ENCODE data around the gene THADA. TPM values are rescaled to one million over a fixed set of nuclear protein-coding genes. Genes with fewer than 3 reads are reported as not detected.
"Not testable (repeated sequence)": the region's sequence is repeated elsewhere in the genome, so short reads cannot be mapped to it uniquely, and the experiment has no call there.

The THADA gene
- polyA plus RNA-seq, 3 donors from 2014 or later = 4.2 to 16.2 (median 8.9) TPM

DNA sequence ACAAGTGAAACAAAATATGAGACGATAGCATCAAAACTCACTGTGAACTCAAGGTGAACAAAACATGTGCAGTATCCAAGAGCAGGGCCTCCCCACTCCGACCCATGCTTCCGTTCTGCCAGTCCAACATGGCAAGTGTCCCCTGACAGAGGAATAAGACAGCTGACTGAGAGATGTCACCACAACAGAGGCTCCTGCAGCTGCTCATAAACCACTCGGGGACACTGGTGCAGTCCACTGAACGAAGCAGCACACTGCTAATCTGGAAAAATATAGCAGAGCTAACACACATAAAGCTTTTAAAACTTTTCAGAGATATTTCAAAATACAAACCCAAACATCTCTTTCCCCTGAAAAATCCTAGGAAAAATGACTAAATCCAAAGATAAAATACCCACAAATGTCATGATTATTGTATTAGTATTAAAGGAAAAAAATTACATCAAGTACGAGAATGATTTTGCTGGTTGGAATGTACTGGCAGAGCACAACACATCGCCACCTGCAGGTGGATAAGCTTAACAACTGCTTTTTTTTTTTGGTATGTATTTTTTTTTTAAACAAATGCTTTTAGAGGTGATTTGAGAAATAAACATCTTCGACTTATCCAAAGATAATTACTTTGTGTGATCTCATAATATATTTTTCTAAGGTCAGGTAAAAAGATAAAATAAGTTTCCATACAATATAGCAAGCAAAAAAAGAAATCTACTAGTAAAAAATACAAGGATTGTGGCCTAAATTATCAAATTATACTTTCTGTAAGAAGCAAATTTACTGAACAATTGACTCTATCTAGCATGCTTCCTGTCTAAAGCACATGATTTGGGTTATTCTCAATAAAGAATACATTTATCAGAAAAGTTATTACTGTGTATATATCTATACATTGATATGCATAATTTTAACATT, 18.6 kb downstream of the THADA start:
- H3K36me3 Mint-ChIP-seq = peaks cover 12 to 39% (median 22%) of the 10 kb centered on the region in 3 donors
- no peaks in the 10 kb centered on the region for H3K9me3 Mint-ChIP-seq
- DNase-seq = peak; percentile 25 to 39 (median 36)
- H3K27ac Mint-ChIP-seq = no peak overlapping the region
- H3K4me1 Mint-ChIP-seq = no peaks in the 10 kb centered on the region
- peaks cover 0 to 2% (median 0%) of the 10 kb centered on the region in 3 donors for H3K27me3 Mint-ChIP-seq (ENCODE audit: low read depth in 3 of 3)
- H3K4me3 Mint-ChIP-seq = no peak overlapping the region

DNA sequence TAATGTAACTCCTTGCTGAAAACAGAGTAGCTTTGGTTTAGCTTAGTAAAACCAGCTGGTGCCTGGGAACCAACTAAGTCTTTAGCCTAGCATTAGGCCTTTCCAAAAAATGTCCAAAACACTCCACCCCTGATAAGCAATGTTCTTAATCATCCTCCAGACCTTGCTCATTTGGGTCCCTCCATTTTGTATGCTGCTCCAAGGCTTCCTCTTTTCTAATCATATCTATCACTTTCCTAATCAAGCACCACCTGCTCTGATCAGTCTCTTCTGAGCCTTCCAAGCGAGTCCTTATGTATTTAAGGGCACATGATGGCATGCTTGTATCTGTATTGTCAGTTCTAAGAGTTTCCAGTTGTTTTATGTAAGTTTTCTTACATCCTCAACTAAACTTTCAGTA, 23.6 kb downstream of the THADA start:
- DNase-seq = no peak
- H3K27me3 Mint-ChIP-seq (ENCODE audit: low read depth in 3 of 3) = peaks cover 0 to 2% (median 0%) of the 10 kb centered on the region in 3 donors
- H3K36me3 Mint-ChIP-seq = peaks cover 13 to 40% (median 18%) of the 10 kb centered on the region in 3 donors
- peak overlapping the region in 3 of 6 donors; percentile 3 to 23 (median 6) for H3K27ac Mint-ChIP-seq
- no peaks in the 10 kb centered on the region for H3K9me3 Mint-ChIP-seq
- no peak overlapping the region for H3K4me3 Mint-ChIP-seq
- H3K4me1 Mint-ChIP-seq = peaks cover 0 to 3% of the 10 kb centered on the region in 2 donors

DNA sequence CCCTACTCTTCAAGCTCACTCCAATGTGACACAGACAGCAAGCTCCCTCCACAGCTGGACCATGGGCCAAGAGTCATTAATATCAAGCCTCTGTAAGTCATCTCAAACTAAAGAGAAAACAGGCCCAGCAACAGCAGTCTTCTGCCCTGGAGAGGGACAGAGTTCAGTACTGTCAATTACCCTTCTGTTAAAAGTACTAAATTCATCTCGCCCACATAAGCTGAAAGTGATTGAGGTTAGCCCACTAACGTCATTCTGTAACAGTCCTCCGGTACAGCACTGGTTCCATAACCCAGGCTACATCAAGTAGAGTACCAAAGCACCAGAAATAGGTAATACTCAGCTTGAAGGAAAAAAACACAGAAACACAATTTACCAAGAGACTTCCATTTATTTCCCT, 25.9 kb downstream of the THADA start:
- no peak for DNase-seq
- Mint-ChIP-seq H3K9me3 (no peaks in the 10 kb centered on the region), H3K27me3 (ENCODE audit: low read depth in 3 of 3) (no peaks in the 10 kb centered on the region), H3K4me1 (peaks cover 7 to 9% of the 10 kb centered on the region in 2 donors), H3K27ac (no peak overlapping the region), H3K4me3 (no peak overlapping the region), H3K36me3 (peaks cover 13 to 47% (median 18%) of the 10 kb centered on the region in 3 donors)

DNA sequence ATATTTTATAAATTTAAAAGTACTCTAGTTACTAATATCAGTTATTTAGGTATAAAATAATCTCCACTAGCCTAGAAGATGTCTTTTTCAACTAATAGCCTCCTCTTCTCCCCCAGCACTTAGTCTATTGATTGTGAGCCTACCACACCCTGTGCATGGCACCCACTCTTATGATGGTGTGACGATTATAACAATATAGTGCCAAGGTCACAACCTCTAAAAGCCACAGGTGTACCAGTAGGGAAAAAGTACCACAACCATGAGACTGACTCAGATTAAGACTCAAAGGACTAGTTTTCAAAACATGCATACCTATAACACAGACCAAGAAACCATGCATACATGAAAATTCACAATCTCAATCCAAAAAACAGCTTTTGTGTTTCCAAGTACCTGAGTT, 27.6 kb downstream of the THADA start:
- Mint-ChIP-seq H3K27me3 (ENCODE audit: low read depth in 3 of 3) (no peaks in the 10 kb centered on the region), H3K9me3 (no peaks in the 10 kb centered on the region), H3K4me3 (no peak overlapping the region), H3K4me1 (peaks cover 7 to 9% of the 10 kb centered on the region in 2 donors), H3K36me3 (peaks cover 14 to 42% (median 22%) of the 10 kb centered on the region in 3 donors), H3K27ac (no peak overlapping the region)
- no peak for DNase-seq

DNA sequence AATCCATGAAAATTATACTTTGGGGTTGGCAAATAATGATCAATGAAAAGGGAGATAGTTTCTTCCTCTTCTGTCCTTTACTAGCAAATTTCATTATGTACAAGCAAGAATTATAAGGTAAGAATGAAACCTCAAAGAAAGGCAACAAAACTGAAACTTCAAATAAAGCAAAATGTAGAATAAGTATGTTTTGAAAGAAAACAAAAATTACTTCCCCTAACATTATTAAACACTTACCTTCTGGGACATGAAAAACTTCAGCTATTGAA, 29.4 kb downstream of the THADA start:
- H3K27ac Mint-ChIP-seq = peak overlapping the region in 3 of 6 donors; percentile 3 to 53 (median 31)
- DNase-seq = no peak
- H3K36me3 Mint-ChIP-seq = peaks cover 16 to 41% (median 21%) of the 10 kb centered on the region in 3 donors
- H3K27me3 Mint-ChIP-seq (ENCODE audit: low read depth in 3 of 3) = no peaks in the 10 kb centered on the region
- H3K9me3 Mint-ChIP-seq = no peaks in the 10 kb centered on the region
- no peak overlapping the region for H3K4me3 Mint-ChIP-seq
- peaks cover 7 to 9% of the 10 kb centered on the region in 2 donors for H3K4me1 Mint-ChIP-seq

DNA sequence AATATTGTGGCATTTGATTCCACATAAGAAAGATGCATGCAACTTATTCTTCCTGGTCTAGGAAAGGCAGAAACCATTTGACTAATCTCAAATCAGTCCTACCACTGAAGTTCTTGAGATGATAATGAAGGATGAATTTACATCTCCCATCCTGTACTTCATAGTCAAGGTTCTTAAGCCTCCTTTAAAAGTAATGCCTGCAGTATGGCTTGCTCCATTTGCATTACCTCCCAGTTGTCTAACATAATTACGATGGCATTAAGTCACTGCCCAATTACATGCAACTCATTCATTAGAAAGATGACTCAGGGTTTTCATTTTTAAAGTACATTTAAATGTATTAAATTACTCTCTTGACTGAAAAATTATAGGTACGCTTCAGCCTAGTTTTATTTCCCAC, 32.2 kb downstream of the THADA start:
- Mint-ChIP-seq H3K9me3 (no peaks in the 10 kb centered on the region), H3K27ac (no peak overlapping the region), H3K4me1 (peaks cover 7 to 9% of the 10 kb centered on the region in 2 donors), H3K27me3 (ENCODE audit: low read depth in 3 of 3) (no peaks in the 10 kb centered on the region), H3K4me3 (no peak overlapping the region), H3K36me3 (peaks cover 21 to 43% (median 31%) of the 10 kb centered on the region in 3 donors)
- DNase-seq = no peak

DNA sequence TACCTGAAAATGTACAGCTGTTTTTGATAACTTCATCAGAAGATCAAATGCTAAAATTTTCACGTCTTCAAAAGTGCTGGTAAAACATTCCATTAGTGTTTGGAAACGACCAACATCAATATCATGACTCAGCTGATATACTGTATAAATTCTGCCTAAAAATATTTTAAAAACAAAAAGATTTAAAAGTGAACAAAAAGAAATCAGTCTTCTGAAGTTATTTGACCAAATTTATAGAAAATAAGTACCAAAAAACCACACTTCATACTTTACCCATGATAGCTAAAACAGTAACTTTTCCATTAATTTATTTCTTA, 35.6 kb downstream of the THADA start:
- H3K9me3 Mint-ChIP-seq = no peaks in the 10 kb centered on the region
- no peak for DNase-seq
- peaks cover 26 to 54% (median 45%) of the 10 kb centered on the region in 3 donors for H3K36me3 Mint-ChIP-seq
- no peaks in the 10 kb centered on the region for H3K4me1 Mint-ChIP-seq
- no peaks in the 10 kb centered on the region for H3K27me3 Mint-ChIP-seq (ENCODE audit: low read depth in 3 of 3)
- no peak overlapping the region for H3K27ac Mint-ChIP-seq
- no peak overlapping the region for H3K4me3 Mint-ChIP-seq

DNA sequence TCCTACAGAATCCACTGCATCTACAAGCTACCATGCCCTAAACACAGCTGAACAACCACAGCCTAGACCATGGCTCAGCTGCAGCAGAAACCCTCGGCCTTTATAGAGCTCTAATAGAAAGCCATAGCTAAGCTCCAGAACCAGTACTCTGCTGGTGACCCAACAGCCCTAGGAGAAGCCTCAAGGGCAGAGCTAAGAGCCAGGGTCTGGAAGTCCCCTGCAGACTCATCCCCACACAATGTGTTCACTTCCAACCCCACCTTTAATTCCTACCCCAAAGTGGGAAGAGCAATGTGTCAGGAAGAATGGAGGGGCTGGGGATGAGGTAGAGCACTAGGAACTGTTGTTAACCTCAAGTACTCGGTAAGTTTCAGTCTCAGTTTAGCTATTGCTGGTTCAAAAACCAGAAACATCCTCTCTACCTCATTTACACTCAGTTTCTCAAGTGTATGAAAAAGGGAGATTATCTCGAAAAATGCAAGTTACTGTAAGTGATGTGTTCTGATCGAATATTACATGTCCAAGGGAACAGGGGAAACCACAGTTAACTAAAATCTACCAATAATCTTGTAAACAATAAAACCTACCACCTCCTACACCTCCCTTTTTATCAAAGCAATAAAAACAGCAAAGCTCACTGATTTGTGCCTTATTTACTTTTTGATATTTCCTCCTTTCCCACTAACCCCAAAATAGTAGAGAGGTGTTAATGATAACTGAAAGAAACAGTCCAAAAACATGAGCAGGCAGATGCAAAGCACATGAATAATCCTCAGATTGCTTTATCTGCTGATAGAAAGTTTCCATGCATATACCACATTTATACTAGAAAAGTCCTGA, 36.2 kb downstream of the THADA start:
- H3K27ac Mint-ChIP-seq = no peak overlapping the region
- DNase-seq = no peak
- no peaks in the 10 kb centered on the region for H3K4me1 Mint-ChIP-seq
- no peaks in the 10 kb centered on the region for H3K27me3 Mint-ChIP-seq (ENCODE audit: low read depth in 3 of 3)
- H3K4me3 Mint-ChIP-seq = no peak overlapping the region
- H3K9me3 Mint-ChIP-seq = no peaks in the 10 kb centered on the region
- peaks cover 23 to 52% (median 45%) of the 10 kb centered on the region in 3 donors for H3K36me3 Mint-ChIP-seq

DNA sequence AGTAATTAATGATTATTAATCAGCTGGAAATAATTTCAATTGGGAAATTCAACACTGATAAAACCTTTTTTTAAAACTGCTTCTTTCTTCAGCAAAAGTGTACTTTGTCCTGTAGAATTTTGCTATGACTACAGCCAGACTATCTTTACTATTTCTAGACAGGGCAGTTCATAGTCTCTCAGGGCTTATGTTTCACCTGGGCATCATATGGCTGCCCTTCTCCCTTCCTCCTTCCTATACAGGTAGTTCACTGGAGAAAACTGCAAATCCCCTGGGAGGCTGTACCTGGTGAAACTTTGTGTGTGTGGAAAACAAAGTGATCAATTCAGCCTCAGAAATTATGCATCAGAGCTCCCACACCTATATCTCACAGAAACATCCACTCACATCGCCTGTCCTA, 38.6 kb downstream of the THADA start:
- no peak overlapping the region for H3K4me3 Mint-ChIP-seq
- H3K4me1 Mint-ChIP-seq = no peaks in the 10 kb centered on the region
- H3K36me3 Mint-ChIP-seq = peaks cover 26 to 53% (median 42%) of the 10 kb centered on the region in 3 donors
- H3K27ac Mint-ChIP-seq = peak overlapping the region in 1 of 6 donors; percentile 7
- H3K9me3 Mint-ChIP-seq = no peaks in the 10 kb centered on the region
- no peaks in the 10 kb centered on the region for H3K27me3 Mint-ChIP-seq (ENCODE audit: low read depth in 3 of 3)
- no peak for DNase-seq

DNA sequence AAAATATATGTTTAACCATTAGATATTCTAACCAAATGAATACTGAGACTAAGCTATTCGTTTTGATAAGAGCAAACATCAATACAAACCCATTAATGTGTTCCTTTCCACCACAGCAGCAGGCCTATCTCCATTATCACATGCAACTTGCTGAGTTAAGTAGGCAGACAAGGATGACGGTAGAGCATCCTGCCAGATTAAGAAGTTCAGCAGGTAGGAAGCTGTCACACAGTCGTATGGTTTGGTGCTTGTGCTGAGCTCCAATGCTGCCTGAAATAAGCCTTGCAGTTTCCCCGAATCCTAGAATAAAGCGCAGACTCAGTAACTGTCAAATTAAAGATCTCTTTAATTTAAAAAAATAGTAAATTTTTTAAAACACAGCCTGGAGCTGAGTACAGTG, 39.6 kb downstream of the THADA start:
- H3K27me3 Mint-ChIP-seq (ENCODE audit: low read depth in 3 of 3) = no peaks in the 10 kb centered on the region
- H3K4me3 Mint-ChIP-seq = no peak overlapping the region
- H3K9me3 Mint-ChIP-seq = no peaks in the 10 kb centered on the region
- peaks cover 29 to 54% (median 37%) of the 10 kb centered on the region in 3 donors for H3K36me3 Mint-ChIP-seq
- no peak overlapping the region for H3K27ac Mint-ChIP-seq
- DNase-seq = no peak
- no peaks in the 10 kb centered on the region for H3K4me1 Mint-ChIP-seq

DNA sequence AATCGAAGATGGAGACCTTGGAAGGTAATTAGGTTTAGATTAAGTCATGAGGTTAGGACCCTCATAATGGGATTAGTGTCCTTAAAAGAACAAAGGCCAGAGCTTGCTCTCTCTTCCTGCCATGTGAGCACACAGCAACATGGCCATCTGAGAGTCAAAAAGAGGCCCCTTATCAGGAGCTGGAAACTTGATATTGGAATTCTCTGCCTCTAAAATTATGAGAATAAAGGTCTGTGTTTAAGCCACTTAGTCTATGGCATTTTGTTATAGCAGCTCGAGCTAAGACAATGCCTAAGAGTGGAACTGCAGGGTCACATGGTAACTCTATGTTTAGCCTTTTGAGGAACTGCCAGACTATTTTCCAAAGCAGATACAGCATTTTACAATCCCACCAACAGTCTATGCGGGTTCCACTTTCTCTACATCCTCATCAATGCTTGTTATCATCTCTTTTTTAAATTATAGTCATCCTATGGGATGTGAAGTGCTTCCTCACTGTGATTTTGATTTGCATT, 42.4 kb downstream of the THADA start:
- no peaks in the 10 kb centered on the region for H3K4me1 Mint-ChIP-seq
- H3K4me3 Mint-ChIP-seq = no peak overlapping the region
- no peaks in the 10 kb centered on the region for H3K9me3 Mint-ChIP-seq
- no peak for DNase-seq
- peaks cover 39 to 56% (median 47%) of the 10 kb centered on the region in 3 donors for H3K36me3 Mint-ChIP-seq
- H3K27me3 Mint-ChIP-seq (ENCODE audit: low read depth in 3 of 3) = no peaks in the 10 kb centered on the region
- H3K27ac Mint-ChIP-seq = no peak overlapping the region

DNA sequence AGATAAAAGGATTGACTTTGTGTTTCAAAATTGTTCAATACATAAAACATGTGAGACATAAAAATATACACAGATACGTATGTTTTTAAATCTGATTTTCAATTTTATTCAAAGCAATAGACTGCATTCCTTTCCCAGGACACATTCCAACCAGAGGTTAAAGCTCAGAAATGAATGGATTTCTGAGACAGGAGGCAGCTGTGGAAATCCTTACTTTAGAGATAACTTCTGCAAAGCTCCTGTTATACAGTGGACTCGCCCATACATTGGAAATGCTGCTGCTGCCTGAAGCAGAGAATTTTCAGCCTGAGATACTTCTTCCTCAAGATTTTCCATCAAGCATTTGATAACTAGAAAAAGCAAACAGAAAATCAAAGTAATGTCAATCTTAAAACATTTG, 43.8 kb downstream of the THADA start:
- H3K27ac Mint-ChIP-seq = no peak overlapping the region
- H3K9me3 Mint-ChIP-seq = no peaks in the 10 kb centered on the region
- H3K4me3 Mint-ChIP-seq = no peak overlapping the region
- H3K4me1 Mint-ChIP-seq = no peaks in the 10 kb centered on the region
- no peak for DNase-seq
- H3K36me3 Mint-ChIP-seq = peaks cover 39 to 58% (median 54%) of the 10 kb centered on the region in 3 donors
- no peaks in the 10 kb centered on the region for H3K27me3 Mint-ChIP-seq (ENCODE audit: low read depth in 3 of 3)

DNA sequence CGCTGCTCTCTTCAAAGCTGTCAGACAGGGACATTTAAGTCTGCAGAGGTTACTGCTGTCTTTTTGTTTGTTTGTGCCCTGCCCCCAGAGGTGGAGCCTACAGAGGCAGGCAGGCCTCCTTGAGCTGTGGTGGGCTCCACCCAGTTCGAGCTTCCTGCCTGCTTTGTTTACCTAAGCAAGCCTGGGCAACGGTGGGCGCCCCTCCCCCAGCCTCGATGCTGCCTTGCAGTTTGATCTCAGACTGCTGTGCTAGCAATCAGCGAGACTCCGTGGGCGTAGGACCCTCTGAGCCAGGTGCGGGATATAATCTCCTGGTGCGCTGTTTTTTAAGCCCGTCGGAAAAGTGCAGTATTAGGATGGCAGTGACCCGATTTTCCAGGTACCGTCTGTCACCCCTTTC, 47.5 kb downstream of the THADA start:
- not testable (repeated sequence) for H3K9me3 Mint-ChIP-seq; H3K27ac Mint-ChIP-seq; H3K27me3 Mint-ChIP-seq (ENCODE audit: low read depth in 3 of 3); DNase-seq; H3K4me1 Mint-ChIP-seq; H3K4me3 Mint-ChIP-seq
- peaks cover 29 to 45% (median 38%) of the 10 kb centered on the region in 3 donors for H3K36me3 Mint-ChIP-seq

DNA sequence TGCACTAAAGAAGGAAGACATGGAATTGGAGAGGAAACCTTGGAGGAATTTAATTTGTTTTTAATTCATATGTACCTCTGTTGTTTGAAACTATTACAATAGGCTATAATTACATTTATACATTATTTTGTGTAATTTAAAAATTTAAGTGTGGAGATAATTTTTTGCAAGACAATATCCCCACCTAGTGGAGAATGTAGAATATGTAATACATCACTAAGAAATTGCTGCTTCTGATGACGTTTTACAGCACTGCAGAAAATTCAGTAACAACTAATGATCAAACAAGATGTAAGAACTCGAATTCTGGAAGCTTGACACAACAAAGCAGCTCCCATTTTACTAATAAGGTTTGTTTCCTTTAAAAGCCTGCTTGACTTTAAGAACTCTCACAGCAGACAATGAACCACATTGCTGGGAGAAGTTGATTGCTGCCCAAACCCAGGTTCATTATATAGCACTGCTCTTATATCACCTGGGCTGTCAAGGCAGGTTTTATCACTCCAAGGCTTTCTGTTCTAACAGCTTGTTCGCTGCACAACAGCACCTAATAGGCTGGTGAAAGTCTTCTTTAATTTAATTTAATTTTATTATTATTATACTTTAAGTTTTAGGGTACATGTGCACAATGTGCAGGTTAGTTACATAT, 53.4 kb downstream of the THADA start:
- Mint-ChIP-seq H3K27me3 (ENCODE audit: low read depth in 3 of 3) (no peaks in the 10 kb centered on the region), H3K4me3 (no peak overlapping the region), H3K4me1 (peaks cover 2 to 8% of the 10 kb centered on the region in 2 donors), H3K9me3 (no peaks in the 10 kb centered on the region), H3K36me3 (peaks cover 4 to 20% (median 8%) of the 10 kb centered on the region in 3 donors), H3K27ac (no peak overlapping the region)
- peak; percentile 31 to 54 (median 41) for DNase-seq

Measured in immature natural killer cell (primary cell).